ENCODE data around the gene DEFB125. TPM values are rescaled to one million over a fixed set of nuclear protein-coding genes. Genes with fewer than 3 reads are reported as not detected.
"Not testable (repeated sequence)": the region's sequence is repeated elsewhere in the genome, so short reads cannot be mapped to it uniquely, and the experiment has no call there.

Gene DEFB125
- total and polyA plus RNA-seq, 10 donors, result not detected

DNA sequence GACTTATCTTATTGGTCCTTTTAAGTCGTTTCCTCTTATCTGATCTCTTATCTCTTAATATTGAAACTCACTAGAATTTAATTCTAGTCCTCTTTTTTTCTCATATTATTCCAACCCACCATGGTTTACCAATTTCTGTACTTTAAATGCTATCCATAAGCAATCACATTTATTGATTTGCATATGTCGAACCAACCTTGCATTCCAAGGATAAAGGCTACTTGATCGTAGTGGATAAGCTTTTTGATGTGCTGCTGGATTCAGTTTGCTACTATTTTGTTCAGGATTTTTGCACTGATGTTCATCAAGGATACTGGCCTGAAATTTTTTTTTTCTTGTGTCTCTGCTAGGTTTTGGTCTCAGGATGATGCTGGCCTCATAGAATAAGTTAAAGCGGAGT lies 7.7 kb downstream of the DEFB125 start:
- peaks cover 0 to 48% (median 8%) of the 10 kb centered on the region in 7 donors for H3K27me3 ChIP-seq (replicated peaks in 1 of 7)
- intact Hi-C loops (cut with DNase I; ENCODE audit: low total_unique reads), result no loop called here
- DNase-seq, result no peak
- no peak overlapping the region for H3K4me3 ChIP-seq
- TF ChIP-seq POLR2A (IDR thresholded peaks at IDR 0.05), result no peak
- no peak for TF ChIP-seq POLR2AphosphoS5 (IDR thresholded peaks at IDR 0.05)
- TF ChIP-seq, protein P1, sequence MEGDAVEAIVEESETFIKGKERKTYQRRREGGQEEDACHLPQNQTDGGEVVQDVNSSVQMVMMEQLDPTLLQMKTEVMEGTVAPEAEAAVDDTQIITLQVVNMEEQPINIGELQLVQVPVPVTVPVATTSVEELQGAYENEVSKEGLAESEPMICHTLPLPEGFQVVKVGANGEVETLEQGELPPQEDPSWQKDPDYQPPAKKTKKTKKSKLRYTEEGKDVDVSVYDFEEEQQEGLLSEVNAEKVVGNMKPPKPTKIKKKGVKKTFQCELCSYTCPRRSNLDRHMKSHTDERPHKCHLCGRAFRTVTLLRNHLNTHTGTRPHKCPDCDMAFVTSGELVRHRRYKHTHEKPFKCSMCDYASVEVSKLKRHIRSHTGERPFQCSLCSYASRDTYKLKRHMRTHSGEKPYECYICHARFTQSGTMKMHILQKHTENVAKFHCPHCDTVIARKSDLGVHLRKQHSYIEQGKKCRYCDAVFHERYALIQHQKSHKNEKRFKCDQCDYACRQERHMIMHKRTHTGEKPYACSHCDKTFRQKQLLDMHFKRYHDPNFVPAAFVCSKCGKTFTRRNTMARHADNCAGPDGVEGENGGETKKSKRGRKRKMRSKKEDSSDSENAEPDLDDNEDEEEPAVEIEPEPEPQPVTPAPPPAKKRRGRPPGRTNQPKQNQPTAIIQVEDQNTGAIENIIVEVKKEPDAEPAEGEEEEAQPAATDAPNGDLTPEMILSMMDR (IDR thresholded peaks at IDR 0.05 in 8 of 11, conservative IDR thresholded peaks at IDR 0.05 in 3 of 11), result no peak
- H3K9me3 ChIP-seq, result peaks cover 0 to 36% (median 21%) of the 10 kb centered on the region in 8 donors
- no peaks in the 10 kb centered on the region for H3K36me3 ChIP-seq
- no peak overlapping the region for H3K27ac ChIP-seq
- no peaks in the 10 kb centered on the region for H3K4me1 ChIP-seq
- WGBS, 5 donors, result 82 to 88% (median 85%) methylated on average over 4 of the region's 4 CpGs

DNA sequence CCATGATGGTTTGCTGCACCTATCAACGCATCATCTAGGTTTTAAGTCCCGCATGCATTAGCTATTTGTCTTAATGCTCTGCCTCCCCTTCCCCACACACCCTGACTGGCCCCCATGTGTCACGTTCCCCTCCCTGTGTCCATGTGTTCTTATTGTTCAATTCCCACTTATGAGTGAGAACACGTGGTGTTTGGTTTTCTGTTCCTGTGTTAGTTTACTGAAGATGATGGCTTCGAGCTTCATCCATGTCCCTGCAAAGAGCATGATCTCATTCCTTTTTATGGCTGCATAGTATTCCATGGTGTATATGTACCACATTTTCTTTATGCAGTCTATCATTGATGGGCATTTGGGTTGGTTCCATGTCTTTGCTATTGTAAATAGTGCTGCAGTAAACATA lies 10.2 kb downstream of the DEFB125 start:
- H3K27me3 ChIP-seq (replicated peaks in 1 of 7), result peaks cover 0 to 43% (median 0%) of the 10 kb centered on the region in 7 donors
- 69 to 77% (median 74%) methylated on average over 5 of the region's 5 CpGs for WGBS, 5 donors
- H3K4me3 ChIP-seq; H3K36me3 ChIP-seq; DNase-seq; intact Hi-C loops (cut with DNase I; ENCODE audit: low total_unique reads); H3K27ac ChIP-seq; H3K4me1 ChIP-seq: not testable (repeated sequence)
- peaks cover 0 to 36% (median 21%) of the 10 kb centered on the region in 8 donors for H3K9me3 ChIP-seq

DNA sequence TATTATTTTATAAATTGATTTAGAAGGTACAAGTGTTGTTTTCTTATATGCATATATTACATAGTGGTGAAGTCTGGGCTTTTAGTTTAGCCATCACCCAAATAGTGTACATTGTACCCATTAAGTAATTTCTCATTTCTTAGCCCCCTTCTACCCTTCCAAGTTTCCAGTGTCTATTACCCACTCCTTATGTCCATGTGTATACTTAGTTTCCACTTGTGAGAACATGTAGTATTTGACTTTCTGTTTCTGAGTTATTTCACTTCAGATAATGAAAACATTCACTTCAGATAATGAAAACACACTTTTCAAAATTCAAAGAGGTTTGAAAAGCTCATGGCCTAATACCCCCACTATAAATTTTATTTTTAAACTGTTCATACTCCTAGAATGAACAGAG lies 14.5 kb downstream of the DEFB125 start:
- H3K4me3 ChIP-seq, result no peak overlapping the region
- TF ChIP-seq POLR2AphosphoS5 (IDR thresholded peaks at IDR 0.05), result no peak
- TF ChIP-seq, protein P1 (IDR thresholded peaks at IDR 0.05 in 8 of 11, conservative IDR thresholded peaks at IDR 0.05 in 3 of 11), result no peak
- no peak for TF ChIP-seq POLR2A (IDR thresholded peaks at IDR 0.05)
- H3K9me3 ChIP-seq, result peaks cover 0 to 8% (median 0%) of the 10 kb centered on the region in 8 donors
- H3K27ac ChIP-seq, result no peak overlapping the region
- no peak for DNase-seq
- H3K36me3 ChIP-seq, result no peaks in the 10 kb centered on the region
- intact Hi-C loops (cut with DNase I; ENCODE audit: low total_unique reads), result no loop called here
- peaks cover 0 to 56% (median 8%) of the 10 kb centered on the region in 7 donors for H3K27me3 ChIP-seq (replicated peaks in 1 of 7)
- H3K4me1 ChIP-seq, result no peaks in the 10 kb centered on the region

DNA sequence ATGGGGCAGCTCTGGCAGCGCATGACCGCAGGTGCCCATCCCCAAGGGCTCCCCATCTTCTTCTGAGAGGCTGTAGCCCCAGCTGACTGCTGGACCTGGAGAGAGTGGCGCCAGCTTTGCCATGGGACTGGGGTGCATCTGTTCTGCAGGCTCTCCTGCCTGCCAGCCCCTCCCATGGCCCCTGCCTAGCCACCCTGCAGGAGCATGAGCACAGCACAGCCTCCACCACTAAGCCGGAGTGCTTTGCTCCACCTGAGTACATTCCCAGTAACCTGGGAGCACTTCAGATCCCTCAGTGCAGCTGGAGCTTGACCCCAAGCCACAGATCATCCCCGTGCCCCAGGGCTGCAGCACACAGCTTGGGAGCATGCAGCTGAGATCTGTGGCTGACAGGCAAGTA lies 16.0 kb downstream of the DEFB125 start:
- no peak for DNase-seq
- WGBS, 5 donors, result 70 to 84% (median 75%) methylated on average over 2 to 5 of the region's 5 CpGs
- Histone ChIP-seq H3K9me3 (no peaks in the 10 kb centered on the region), H3K36me3 (no peaks in the 10 kb centered on the region), H3K27ac (no peak overlapping the region), H3K27me3 (replicated peaks in 1 of 7) (peaks cover 0 to 49% (median 8%) of the 10 kb centered on the region in 7 donors), H3K4me3 (no peak overlapping the region), H3K4me1 (no peaks in the 10 kb centered on the region)
- TF ChIP-seq, protein P1 (IDR thresholded peaks at IDR 0.05 in 8 of 11, conservative IDR thresholded peaks at IDR 0.05 in 3 of 11), result no peak
- TF ChIP-seq POLR2AphosphoS5 (IDR thresholded peaks at IDR 0.05) (no peak), POLR2A (IDR thresholded peaks at IDR 0.05) (no peak)
- intact Hi-C loops (cut with DNase I; ENCODE audit: low total_unique reads), result no loop called here

DNA sequence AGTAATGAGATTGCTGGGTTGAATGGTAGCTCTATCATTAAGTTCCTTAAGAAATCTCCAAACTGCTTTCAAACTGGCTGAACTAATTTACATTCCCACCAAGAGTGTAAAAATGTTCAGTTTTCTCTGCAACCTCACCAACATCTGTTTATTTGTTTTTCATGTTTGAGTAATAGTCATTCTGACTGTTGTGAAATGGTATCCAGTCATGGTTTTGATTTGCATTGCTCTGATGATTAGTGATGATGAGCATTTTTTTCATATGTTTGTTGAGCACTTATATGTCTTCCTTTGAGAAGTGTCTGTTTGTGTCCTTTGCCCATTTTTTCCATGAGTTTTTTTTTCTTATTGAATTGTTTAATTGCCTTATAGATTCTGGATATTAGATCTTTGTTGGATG lies 24.9 kb downstream of the DEFB125 start:
- Histone ChIP-seq H3K4me3 (no peak overlapping the region), H3K4me1 (no peaks in the 10 kb centered on the region), H3K27me3 (replicated peaks in 1 of 7) (peaks cover 0 to 30% (median 9%) of the 10 kb centered on the region in 7 donors), H3K9me3 (peaks cover 0 to 11% (median 6%) of the 10 kb centered on the region in 8 donors), H3K27ac (no peak overlapping the region), H3K36me3 (no peaks in the 10 kb centered on the region)
- TF ChIP-seq POLR2A (IDR thresholded peaks at IDR 0.05) (no peak), POLR2AphosphoS5 (IDR thresholded peaks at IDR 0.05) (no peak)
- TF ChIP-seq, protein P1 (IDR thresholded peaks at IDR 0.05 in 8 of 11, conservative IDR thresholded peaks at IDR 0.05 in 3 of 11), result no peak
- no peak for DNase-seq
- intact Hi-C loops (cut with DNase I; ENCODE audit: low total_unique reads), result no loop called here

Measured in spleen (tissue), 11 donors.